HFFc6 (cell line): ENCODE measurements around the gene PTGER1. TPM values are rescaled to one million over a fixed set of nuclear protein-coding genes. Genes with fewer than 3 reads are reported as not detected.
A peak's percentile ranks its signal among the peaks of the same experiment; 100 is the strongest.

Source experiments
- DNase-seq: peaks from one replicate; pipeline ENCODE4 v3.0.0-alpha.2; 2018
- H3K27ac Mint-ChIP-seq: 2 replicates; pipeline ENCODE4 v1.8.0; 2020; ENCODE audit warnings: mild to moderate bottlenecking, mixed read lengths
- H3K27me3 Mint-ChIP-seq: 2 replicates; pipeline ENCODE4 v1.8.0; 2021; ENCODE audit warnings: mild to moderate bottlenecking, moderate library complexity, mixed read lengths; ENCODE audit not compliant: insufficient read depth
- H3K36me3 Mint-ChIP-seq: 2 replicates; pipeline ENCODE4 v1.8.0; 2021; ENCODE audit warnings: low read depth, mixed read lengths
- H3K4me1 Mint-ChIP-seq: 2 replicates; pipeline ENCODE4 v1.8.0; 2020; ENCODE audit warnings: low read depth, mixed read lengths
- H3K4me3 Mint-ChIP-seq: 2 replicates; pipeline ENCODE4 v1.8.0; 2020; ENCODE audit warnings: mild to moderate bottlenecking, moderate library complexity, mixed read lengths
- H3K9me3 Mint-ChIP-seq: 2 replicates; pipeline ENCODE4 v1.8.0; 2020; ENCODE audit warnings: mild to moderate bottlenecking, mixed read lengths
- CTCF ChIP-seq: fragments of 200-600 bp; sonication (generic); IDR thresholded peaks from 2 replicates; pipeline ENCODE4 v1.5.0; 2021; ENCODE audit warnings: antibody characterized with exemption, mild to moderate bottlenecking
- long read RNA-seq: library from polyadenylated mRNA; unstranded; transcript quantifications from one replicate; pipeline ENCODE4 v2.0.0, GENCODE V29; 2019
- total RNA-seq, 6 experiments: library from RNA; stranded (reverse); fragmentation: NEBNext Ultra II Directional; extraction: Animal tissue kit (Norgen Biotek cat#: 25700); gene quantifications; 2 replicates in 1 of 6; 3 replicates in 5 of 6; pipeline ENCODE4 v1.2.3, GENCODE V29; 2021

Gene PTGER1
- 1 to 10 TPM in 2 of 6 experiments, under 1 TPM in 4; 0.41 to 4.1 (median 0.62) TPM for total RNA-seq
- long read RNA-seq, transcript PTGER1-201 (3 exons, 1,421 nt) = major isoform, 16 of 18 reads
- long read RNA-seq, partial matches to known transcripts = 1 of 18 reads
- long read RNA-seq, other reads (novel, unspliced or antisense) = 1 of 18 reads

DNA sequence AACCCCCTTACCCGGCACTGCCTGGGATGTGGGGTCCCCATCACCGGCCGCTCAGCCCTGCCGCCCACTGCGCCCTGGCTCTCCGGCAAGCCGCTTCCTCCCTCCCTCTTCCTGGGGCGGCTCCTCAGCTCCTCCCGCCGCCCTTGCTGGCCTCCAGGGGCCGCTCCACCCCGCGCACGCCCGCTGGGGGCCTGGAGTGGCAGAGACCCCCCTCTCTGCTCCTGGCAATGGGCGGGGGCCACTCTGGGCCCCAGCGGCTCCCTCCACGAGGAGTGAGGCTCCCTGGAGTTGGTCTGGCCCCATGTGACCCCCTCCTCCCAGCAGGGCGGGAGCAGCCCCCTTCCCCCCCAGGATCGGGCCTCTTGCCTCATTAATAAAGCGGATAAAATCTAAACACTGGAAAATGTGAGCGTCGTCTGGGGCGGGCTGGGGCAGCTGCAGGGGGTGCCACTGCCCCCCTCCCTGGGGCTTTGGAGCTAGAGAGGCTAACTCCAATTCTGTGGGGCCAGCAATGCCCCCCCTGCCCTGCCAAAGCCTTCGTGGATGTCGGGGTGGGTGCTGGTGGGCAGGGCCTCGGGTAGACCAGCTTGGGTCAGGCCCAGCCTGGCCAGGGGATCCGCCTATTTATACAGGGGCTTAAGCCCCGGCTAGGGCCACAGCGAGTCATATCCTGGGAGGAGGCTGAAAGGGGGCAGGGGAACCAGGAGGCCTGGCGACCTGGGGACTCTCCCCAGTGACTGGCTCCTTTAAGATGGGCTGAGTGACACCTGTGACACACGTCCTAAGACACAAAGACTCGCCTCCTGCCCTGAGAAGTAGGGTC, at the start of gene PTGER1:
TSS of gene PTGER1 (minus strand) at position 104 of the 823 bp plus-strand sequence. CDS start 1,034 bp downstream, outside the sequence.
- Mint-ChIP-seq H3K4me1 (peaks cover 24% of the 10 kb centered on the region), H3K27ac (peak within 1 kb of the TSS; percentile 41), H3K36me3 (no peaks in the 10 kb centered on the region; the same call in 1 of the 2 replicates), H3K27me3 (peaks cover 22% of the 10 kb centered on the region), H3K9me3 (no peaks in the 10 kb centered on the region), H3K4me3 (peak within 1 kb of the TSS; percentile 59; the same call in 1 of the 2 replicates)
- DNase-seq = no peak
- peak; percentile 72 for TF ChIP-seq CTCF

DNA sequence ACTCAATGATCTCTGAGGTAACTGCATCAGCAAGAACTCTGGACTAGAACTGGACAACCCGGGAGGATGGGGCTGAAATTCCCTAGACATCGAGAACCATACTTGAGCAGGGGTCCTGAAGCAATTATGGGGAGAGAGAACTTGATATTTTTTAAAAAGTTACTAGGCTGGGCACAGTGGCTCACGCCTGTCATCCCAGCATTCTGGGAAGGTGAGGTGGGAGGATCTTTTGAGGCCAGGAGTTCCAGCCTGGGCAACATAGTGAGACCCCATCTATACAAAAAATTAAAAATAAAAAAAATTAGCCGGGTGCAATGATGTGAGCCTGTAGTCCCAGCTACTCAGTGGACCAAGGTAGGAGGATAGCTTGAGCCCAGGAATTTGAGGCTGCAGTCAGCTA, 45.4 kb upstream of the PTGER1 start:
- Mint-ChIP-seq H3K9me3 (peaks cover 7% of the 10 kb centered on the region; the same call in 1 of the 2 replicates), H3K4me3 (no peak overlapping the region), H3K36me3 (peaks cover 19% of the 10 kb centered on the region), H3K27me3 (peaks cover 9% of the 10 kb centered on the region), H3K27ac (peak overlapping the region; percentile 83; the same call in 1 of the 2 replicates), H3K4me1 (peaks cover 36% of the 10 kb centered on the region)
- TF ChIP-seq CTCF = no peak
- DNase-seq = no peak

DNA sequence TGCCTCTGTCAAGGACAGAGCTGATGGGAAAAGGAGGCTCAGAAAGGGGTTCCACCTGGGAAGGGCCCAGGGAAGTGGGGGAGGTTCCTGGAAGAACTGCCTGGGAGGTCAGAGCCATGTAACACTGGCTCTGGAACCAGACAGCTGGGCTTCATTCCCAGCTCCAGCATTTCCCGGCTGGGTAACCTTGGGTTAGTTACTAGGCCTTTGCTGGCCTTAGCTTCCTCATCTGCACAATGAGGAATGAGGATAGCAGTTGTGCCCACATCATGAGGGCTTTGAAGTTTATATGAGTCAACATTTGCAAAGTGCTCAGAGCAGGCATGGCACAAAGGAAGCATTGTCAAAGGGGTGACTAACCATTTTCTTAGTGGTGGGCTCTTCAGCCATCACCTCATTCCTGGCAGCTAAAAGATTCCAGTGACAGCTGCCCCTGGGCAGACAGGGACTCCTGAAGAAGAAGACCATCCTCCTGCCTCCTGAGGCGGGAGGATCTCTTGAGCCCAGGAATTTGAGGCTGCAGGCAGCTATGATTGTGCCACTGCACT, 44.8 kb upstream of the PTGER1 start:
- Mint-ChIP-seq H3K4me1 (peaks cover 42% of the 10 kb centered on the region), H3K27ac (peak overlapping the region; percentile 83), H3K9me3 (peaks cover 7% of the 10 kb centered on the region; the same call in 1 of the 2 replicates), H3K36me3 (peaks cover 25% of the 10 kb centered on the region), H3K27me3 (peaks cover 9% of the 10 kb centered on the region), H3K4me3 (peak overlapping the region; percentile 37; the same call in 1 of the 2 replicates)
- peak; percentile 56 for DNase-seq
- no peak for TF ChIP-seq CTCF

GRCh38 chr19:14519245-14519859, 44.2 kb upstream of the PTGER1 start:
- peaks cover 7% of the 10 kb centered on the region; the same call in 1 of the 2 replicates for H3K9me3 Mint-ChIP-seq
- H3K4me3 Mint-ChIP-seq = peak overlapping the region; percentile 37
- DNase-seq = no peak
- no peak for TF ChIP-seq CTCF
- peaks cover 48% of the 10 kb centered on the region for H3K4me1 Mint-ChIP-seq
- H3K27ac Mint-ChIP-seq = peak overlapping the region; percentile 83
- H3K27me3 Mint-ChIP-seq = peaks cover 9% of the 10 kb centered on the region
- H3K36me3 Mint-ChIP-seq = peaks cover 31% of the 10 kb centered on the region

DNA sequence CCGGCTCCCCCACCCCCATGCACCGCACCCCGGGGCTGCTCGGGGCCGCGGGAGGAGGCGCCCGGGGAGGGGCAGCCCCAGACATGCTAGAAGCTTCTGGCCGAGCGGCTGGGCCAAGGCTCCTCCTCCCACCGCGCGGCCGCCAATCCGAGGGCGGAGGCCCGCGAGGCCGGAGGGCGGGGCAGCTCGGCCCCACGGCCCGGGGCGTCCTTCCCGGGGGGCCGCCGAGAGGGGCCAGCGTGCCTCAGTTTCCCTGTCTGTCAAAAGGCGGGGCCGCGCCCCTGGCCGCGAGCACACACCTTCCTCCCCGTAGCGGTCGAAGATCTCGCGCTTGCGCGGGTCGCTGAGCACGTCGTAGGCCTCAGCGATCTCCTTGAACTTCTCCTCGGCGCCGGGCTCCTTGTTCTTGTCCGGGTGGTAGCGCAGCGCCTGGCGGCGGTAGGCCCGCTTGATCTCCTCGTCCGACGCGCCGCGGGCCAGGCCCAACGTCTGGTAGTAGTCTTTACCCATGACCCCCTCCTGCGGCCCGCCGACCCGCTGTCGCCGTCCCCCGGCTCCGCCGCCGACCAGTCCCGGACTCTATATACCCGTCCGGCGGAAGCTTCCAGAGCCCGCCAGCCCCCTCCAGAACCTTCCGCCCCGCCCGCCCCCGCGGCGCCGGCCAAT, 42.8 kb upstream of the PTGER1 start, which contains the start of gene DNAJB1:
TSS of gene DNAJB1 (minus strand) at position 558 of the 666 bp plus-strand sequence. CDS start at position 510, 48 bp downstream.
- peaks cover 47% of the 10 kb centered on the region for H3K4me1 Mint-ChIP-seq
- peak; percentile 70 for DNase-seq
- H3K27ac Mint-ChIP-seq = peak within 1 kb of the TSS; percentile 94
- peak within 1 kb of the TSS; percentile 98 for H3K4me3 Mint-ChIP-seq
- peaks cover 34% of the 10 kb centered on the region for H3K36me3 Mint-ChIP-seq
- no peak for TF ChIP-seq CTCF
- H3K27me3 Mint-ChIP-seq = peaks cover 9% of the 10 kb centered on the region
- H3K9me3 Mint-ChIP-seq = peaks cover 7% of the 10 kb centered on the region; the same call in 1 of the 2 replicates
